B cell (primary cell): Measurements from ENCODE around the gene IQSEC3. TPM values are rescaled to one million over a fixed set of nuclear protein-coding genes. Genes with fewer than 3 reads are reported as not detected.

Source experiments
- ATAC-seq: fragments of 200-7000 bp; cut with Tn5 transposase; one replicate; pipeline ENCODE4 v1.10.0; 2021; ENCODE audit warnings: low read depth, mild to moderate bottlenecking, moderate number of reproducible peaks, moderate library complexity
- CTCF ChIA-PET: fragments of 350-600 bp; sonication (Branson Sonifier 250); formaldehyde crosslinking; loops from one replicate; lab custom pipeline; 2021; ENCODE audit warnings: antibody characterized with exemption, inconsistent platforms; lab: Charles Lee
- POLR2A ChIA-PET: fragments of 350-600 bp; sonication (Branson Sonifier 250); formaldehyde crosslinking; loops from one replicate; lab custom pipeline; 2021; ENCODE audit warnings: antibody characterized with exemption; lab: Charles Lee
- DNase-seq: peaks from one replicate; pipeline ENCODE4 v3.0.0; 2013
- H2AFZ ChIP-seq: 2 replicates; pipeline ENCODE4 v1.6.1; 2012; ENCODE audit warnings: mild to moderate bottlenecking, low read depth, low read length; ENCODE audit not compliant: insufficient read depth, poor library complexity, severe bottlenecking
- H3K27ac ChIP-seq, 2 donors: 1 replicate in 1 of 2; 2 replicates in 1 of 2; pipeline ENCODE4 v1.5.1; 2012 to 2013; ENCODE audit warnings: low read length in 2 of 2, mild to moderate bottlenecking in 2 of 2, moderate library complexity in 1 of 2
- H3K27me3 ChIP-seq, 4 experiments: fragments of 200-600 bp in 1 of 4; sonication (generic) in 1 of 4; replicated peaks in 1 of 4; 1 replicate in 2 of 4; 2 replicates in 2 of 4; pipeline versions ENCODE4 v1.6.1 to v1.7.0; 2013 to 2016; ENCODE audit warnings: low read length in 3 of 4, mild to moderate bottlenecking in 2 of 4, mixed read lengths in 1 of 4, moderate library complexity in 1 of 4; ENCODE audit not compliant: insufficient read depth in 4 of 4, control insufficient read depth in 3 of 4; ENCODE audit errors: control extremely low read depth in 1 of 4
- H3K36me3 ChIP-seq, 2 experiments: replicated peaks in 1 of 2; 1 replicate in 1 of 2; 2 replicates in 1 of 2; pipeline versions ENCODE4 v1.6.1 to v1.7.1; 2013; ENCODE audit warnings: low read length in 1 of 2; ENCODE audit not compliant: insufficient read depth in 2 of 2, control insufficient read depth in 1 of 2; ENCODE audit errors: control extremely low read depth in 1 of 2, extremely low read depth in 1 of 2
- H3K4me1 ChIP-seq, 2 donors: fragments of 200-600 bp in 1 of 2; sonication (generic) in 1 of 2; 1 replicate in 1 of 2; 2 replicates in 1 of 2; pipeline versions ENCODE4 v1.5.1 to v1.6.1; 2013 to 2017; ENCODE audit warnings: low read length in 2 of 2; ENCODE audit not compliant: control insufficient read depth in 2 of 2, insufficient read depth in 2 of 2
- H3K4me2 ChIP-seq: replicated peaks from 2 replicates; pipeline ENCODE3; 2012; ENCODE audit warnings: mild to moderate bottlenecking, low read depth, low read length; ENCODE audit not compliant: poor library complexity, severe bottlenecking
- H3K4me3 ChIP-seq, 5 experiments: fragments of 200-600 bp in 1 of 5; sonication (generic) in 1 of 5; 1 replicate in 3 of 5; 2 replicates in 2 of 5; pipeline versions ENCODE4 v1.5.1 to v1.7.0; 2011 to 2016; ENCODE audit warnings: low read length in 4 of 5, mild to moderate bottlenecking in 4 of 5, low read depth in 2 of 5, control low read depth in 1 of 5, moderate library complexity in 1 of 5; ENCODE audit not compliant: insufficient read depth in 1 of 5; ENCODE audit errors: control extremely low read depth in 1 of 5, extremely low read depth in 1 of 5
- H3K79me2 ChIP-seq: fragments of 200-600 bp; sonication (generic); one replicate; pipeline ENCODE4 v1.6.0; 2016; ENCODE audit warnings: low read length; ENCODE audit not compliant: control insufficient read depth, insufficient read depth
- H3K9ac ChIP-seq: fragments of 200-600 bp; sonication (generic); 2 replicates; pipeline ENCODE4 v1.6.1; 2017; ENCODE audit warnings: mild to moderate bottlenecking, low read length, moderate library complexity
- H3K9me3 ChIP-seq, 3 donors: one replicate each; pipeline versions ENCODE4 v1.6.1 to v1.7.1; 2013; ENCODE audit warnings: low read length in 2 of 3; ENCODE audit not compliant: control insufficient read depth in 2 of 3, insufficient read depth in 1 of 3; ENCODE audit errors: control extremely low read depth in 1 of 3
- H4K20me1 ChIP-seq: 2 replicates; pipeline ENCODE4 v1.6.0; 2012; ENCODE audit warnings: mild to moderate bottlenecking, low read length; ENCODE audit not compliant: insufficient read depth, control insufficient read depth, poor library complexity, severe bottlenecking
- H3K27ac Mint-ChIP-seq: one replicate; pipeline ENCODE4 v1.8.0; 2021; ENCODE audit warnings: mixed read lengths
- H3K27me3 Mint-ChIP-seq: one replicate; pipeline ENCODE4 v1.8.0; 2021; ENCODE audit warnings: mixed read lengths
- H3K4me1 Mint-ChIP-seq: one replicate; pipeline ENCODE4 v1.8.0; 2021; ENCODE audit warnings: mixed read lengths
- H3K4me3 Mint-ChIP-seq: one replicate; pipeline ENCODE4 v1.8.0; 2021; ENCODE audit warnings: mixed read lengths
- H3K9me3 Mint-ChIP-seq: one replicate; pipeline ENCODE4 v1.8.0; 2022; ENCODE audit warnings: mixed read lengths; ENCODE audit not compliant: insufficient read depth
- EZH2 ChIP-seq: IDR thresholded peaks from 2 replicates; pipeline ENCODE4 v1.6.1; 2012; ENCODE audit warnings: borderline replicate concordance, low read depth, mild to moderate bottlenecking, moderate library complexity, low read length; ENCODE audit not compliant: insufficient read depth, poor library complexity, severe bottlenecking
- WGBS: methylation state at CpG from one replicate; pipeline ENCODE4 v1.1.5; 2013; ENCODE audit warnings: missing lambda C conversion rate; ENCODE audit not compliant: insufficient coverage; 5-methylcytosine and 5-hydroxymethylcytosine counted together
- intact Hi-C: fragments of 100-400 bp; cut with micrococcal nuclease; formaldehyde crosslinking; loops from one replicate; pipeline ENCODE4 v1.10.0; 2022
- polyA plus RNA-seq: library from polyadenylated mRNA; depleted of rRNA; stranded (reverse); fragments of >200 nt; gene quantifications from 2 replicates; pipeline ENCODE4 v1.2.3, GENCODE V29; 2012
- total RNA-seq, 2 donors: library from RNA; stranded (reverse); fragments of 120-200 nt in 1 of 2; gene quantifications; 1 replicate in 1 of 2; 2 replicates in 1 of 2; pipeline versions ENCODE4 v1.2.3 to v1.2.4, GENCODE V29; 2013 to 2022
- TF ChIP-seq, protein P1 (sequence below): fragments of 200-600 bp; IDR thresholded peaks from one replicate; pipeline ENCODE4 v1.8.0; 2022; ENCODE audit warnings: antibody characterized with exemption, mild to moderate bottlenecking

Gene IQSEC3
- total and polyA plus RNA-seq, 2 donors (not counting 1 experiment from before 2014, with no cell fraction given): 0.01 to 1.8 TPM

DNA sequence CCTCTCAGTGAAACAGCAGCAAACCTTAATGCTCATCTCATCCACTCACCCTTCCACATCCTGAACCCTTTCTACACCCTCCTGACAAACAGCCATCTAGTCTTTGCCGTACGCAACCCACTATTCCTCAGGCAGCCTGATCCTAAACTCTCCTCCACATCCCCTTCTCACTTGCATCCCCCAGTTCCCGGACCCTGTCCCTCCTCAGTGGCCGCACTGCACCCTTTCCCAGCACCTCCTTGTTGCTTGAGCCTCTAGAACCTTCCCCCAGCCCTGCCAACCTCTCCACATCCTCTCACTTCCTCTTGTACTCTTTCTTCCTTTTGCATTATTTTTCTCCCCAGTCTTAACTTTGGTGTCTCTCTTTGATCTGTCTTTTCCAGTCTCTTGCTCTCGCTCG, 42.9 kb downstream of the IQSEC3 start:
- no peak for TF ChIP-seq EZH2
- TF ChIP-seq, protein P1, sequence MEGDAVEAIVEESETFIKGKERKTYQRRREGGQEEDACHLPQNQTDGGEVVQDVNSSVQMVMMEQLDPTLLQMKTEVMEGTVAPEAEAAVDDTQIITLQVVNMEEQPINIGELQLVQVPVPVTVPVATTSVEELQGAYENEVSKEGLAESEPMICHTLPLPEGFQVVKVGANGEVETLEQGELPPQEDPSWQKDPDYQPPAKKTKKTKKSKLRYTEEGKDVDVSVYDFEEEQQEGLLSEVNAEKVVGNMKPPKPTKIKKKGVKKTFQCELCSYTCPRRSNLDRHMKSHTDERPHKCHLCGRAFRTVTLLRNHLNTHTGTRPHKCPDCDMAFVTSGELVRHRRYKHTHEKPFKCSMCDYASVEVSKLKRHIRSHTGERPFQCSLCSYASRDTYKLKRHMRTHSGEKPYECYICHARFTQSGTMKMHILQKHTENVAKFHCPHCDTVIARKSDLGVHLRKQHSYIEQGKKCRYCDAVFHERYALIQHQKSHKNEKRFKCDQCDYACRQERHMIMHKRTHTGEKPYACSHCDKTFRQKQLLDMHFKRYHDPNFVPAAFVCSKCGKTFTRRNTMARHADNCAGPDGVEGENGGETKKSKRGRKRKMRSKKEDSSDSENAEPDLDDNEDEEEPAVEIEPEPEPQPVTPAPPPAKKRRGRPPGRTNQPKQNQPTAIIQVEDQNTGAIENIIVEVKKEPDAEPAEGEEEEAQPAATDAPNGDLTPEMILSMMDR: no peak
- peaks cover 8 to 12% of the 10 kb centered on the region in 2 donors for H3K4me1 ChIP-seq
- H3K4me2 ChIP-seq: no peak overlapping the region
- POLR2A ChIA-PET: no interaction called here
- H3K27me3 ChIP-seq: peaks cover 0 to 3% (median 1%) of the 10 kb centered on the region in 4 experiments
- 40% methylated on average over 6 of the region's 6 CpGs for WGBS
- H2AFZ ChIP-seq: no peak overlapping the region
- DNase-seq: no peak
- no peak overlapping the region for H3K4me3 Mint-ChIP-seq
- H3K9me3 Mint-ChIP-seq: no peaks in the 10 kb centered on the region
- H3K4me1 Mint-ChIP-seq: peaks cover 17% of the 10 kb centered on the region
- CTCF ChIA-PET: no interaction called here
- no peak for ATAC-seq
- H3K79me2 ChIP-seq: no peaks in the 10 kb centered on the region
- H3K9me3 ChIP-seq: peaks cover 0 to 9% (median 0%) of the 10 kb centered on the region in 3 donors
- H3K27me3 Mint-ChIP-seq: peaks cover 20% of the 10 kb centered on the region
- no peak overlapping the region for H3K9ac ChIP-seq
- no peaks in the 10 kb centered on the region for H3K36me3 ChIP-seq
- no peak overlapping the region for H3K27ac ChIP-seq
- H3K27ac Mint-ChIP-seq: no peak overlapping the region
- intact Hi-C loops: no loop called here
- H4K20me1 ChIP-seq: no peaks in the 10 kb centered on the region
- H3K4me3 ChIP-seq: no peak overlapping the region

DNA sequence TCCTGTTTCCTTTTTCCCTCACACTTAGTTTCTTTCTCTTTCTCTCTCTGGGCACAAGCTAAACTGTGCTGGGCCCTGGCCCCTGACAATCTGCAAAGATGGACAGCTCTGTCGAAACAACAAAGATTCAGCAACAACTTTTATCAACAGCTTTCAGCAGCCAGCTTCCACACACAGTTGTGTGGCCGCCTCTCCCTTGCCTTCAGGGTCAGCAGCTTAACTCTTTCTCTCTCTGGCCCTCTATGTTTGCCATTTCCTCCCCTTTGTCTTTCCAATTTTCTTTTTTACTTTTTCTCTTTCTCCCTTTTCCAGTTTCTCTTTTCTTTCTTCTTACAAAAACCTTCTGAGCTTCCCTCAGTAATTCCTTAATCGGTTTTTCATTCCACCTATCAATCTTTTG, 43.3 kb downstream of the IQSEC3 start:
- Histone ChIP-seq H3K36me3 (no peaks in the 10 kb centered on the region), H3K9ac (no peak overlapping the region), H2AFZ (no peak overlapping the region), H3K79me2 (no peaks in the 10 kb centered on the region), H3K4me2 (no peak overlapping the region), H3K4me1 (peaks cover 8 to 12% of the 10 kb centered on the region in 2 donors), H4K20me1 (no peaks in the 10 kb centered on the region), H3K27me3 (peaks cover 0 to 3% (median 1%) of the 10 kb centered on the region in 4 experiments), H3K27ac (no peak overlapping the region), H3K9me3 (peaks cover 0 to 5% (median 0%) of the 10 kb centered on the region in 3 donors), H3K4me3 (no peak overlapping the region)
- DNase-seq (no peak), ATAC-seq (no peak)
- no peak overlapping the region for H3K4me3 Mint-ChIP-seq
- WGBS: 40% methylated on average over 3 of the region's 3 CpGs
- intact Hi-C loops: no loop called here
- H3K27me3 Mint-ChIP-seq: peaks cover 25% of the 10 kb centered on the region
- H3K4me1 Mint-ChIP-seq: peaks cover 17% of the 10 kb centered on the region
- ChIA-PET CTCF (no interaction called here), POLR2A (no interaction called here)
- no peak overlapping the region for H3K27ac Mint-ChIP-seq
- H3K9me3 Mint-ChIP-seq: no peaks in the 10 kb centered on the region
- TF ChIP-seq, protein P1: no peak
- no peak for TF ChIP-seq EZH2
